Transverse colon (tissue), 4 donors: ENCODE results near the gene EPB41L4B. TPM values are rescaled to one million over a fixed set of nuclear protein-coding genes. Genes with fewer than 3 reads are reported as not detected.
A peak's percentile ranks its signal among the peaks of the same experiment; 100 is the strongest.

Experiments used
- DNase-seq: peaks from one replicate; pipeline ENCODE4 v3.0.0-alpha.2; 2019
- H3K27ac ChIP-seq, 4 donors: fragments of 200-600 bp; sonication (generic); 2 replicates each; pipeline ENCODE4 v1.5.1; 2016 to 2018; ENCODE audit warnings: inconsistent platforms in 4 of 4
- H3K27me3 ChIP-seq: fragments of 200-600 bp; sonication (generic); 2 replicates; pipeline ENCODE4 v1.5.1; 2017; ENCODE audit warnings: inconsistent platforms
- H3K36me3 ChIP-seq, 4 donors: fragments of 200-600 bp; sonication (generic); 2 replicates each; pipeline ENCODE4 v1.5.1; 2017 to 2019; ENCODE audit warnings: inconsistent platforms in 4 of 4
- H3K4me1 ChIP-seq, 4 donors: fragments of 200-600 bp; sonication (generic); 2 replicates each; pipeline ENCODE4 v1.5.1; 2017 to 2020; ENCODE audit warnings: inconsistent platforms in 4 of 4
- H3K4me3 ChIP-seq, 4 donors: fragments of 200-600 bp; sonication (generic); 1 replicate in 1 of 4; 2 replicates in 3 of 4; pipeline versions ENCODE4 v1.5.1 to v1.6.1; 2017 to 2019; ENCODE audit warnings: inconsistent platforms in 4 of 4
- H3K9me3 ChIP-seq, 2 donors: fragments of 200-600 bp; sonication (generic); 2 replicates each; pipeline ENCODE4 v1.5.1; 2017 to 2019; ENCODE audit warnings: inconsistent platforms in 2 of 2
- CTCF ChIP-seq, 5 experiments: fragments of 200-600 bp in 3 of 5; fragments of 450-650 bp in 2 of 5; sonication (generic) in 3 of 5; IDR thresholded peaks; 1 replicate in 2 of 5; 2 replicates in 3 of 5; pipeline ENCODE4 v1.5.1; 2016 to 2017; ENCODE audit warnings: antibody characterized with exemption in 5 of 5, inconsistent platforms in 3 of 5, mild to moderate bottlenecking in 2 of 5, moderate library complexity in 1 of 5
- EP300 ChIP-seq: sonication (generic); formaldehyde crosslinking; IDR thresholded peaks from one replicate; pipeline ENCODE4 v1.6.1; 2017; ENCODE audit warnings: antibody characterized with exemption, low read depth
- POLR2A ChIP-seq: fragments of 450-650 bp; IDR thresholded peaks from one replicate; pipeline ENCODE4 v1.6.1; 2016; ENCODE audit warnings: antibody characterized with exemption, mild to moderate bottlenecking, moderate library complexity
- POLR2AphosphoS5 ChIP-seq, 3 donors: sonication (generic); formaldehyde crosslinking; IDR thresholded peaks; one replicate each; pipeline ENCODE4 v1.6.1; 2016; ENCODE audit warnings: antibody characterized with exemption in 3 of 3
- WGBS, 2 donors: methylation state at CpG; one replicate each; pipeline ENCODE4 v1.1.5; 2018; ENCODE audit warnings: low coverage in 1 of 2; 5-methylcytosine and 5-hydroxymethylcytosine counted together
- in situ Hi-C, 4 donors: fragments of 200-750 bp; cut with MboI; loops; one replicate each; pipeline versions ENCODE4 v1.15.0 to v1.15.1; 2017; ENCODE audit warnings: low sequenced_read_pairs in 3 of 4, low pct_ligation_motif_present in 1 of 4, low pct_unique_long_range_greater_than_20kb in 1 of 4
- intact Hi-C: fragments of 100-400 bp; cut with DNase I; formaldehyde crosslinking; loops from one replicate; pipeline ENCODE4 v1.15.1; 2023; ENCODE audit warnings: low total_unique reads
- total RNA-seq, 4 donors: library from RNA; depleted of rRNA; stranded (reverse); fragments of >200 nt; gene quantifications; one replicate each; pipeline ENCODE4 v1.1.0, GENCODE V29; 2016

Gene EPB41L4B
- total RNA-seq, 4 donors from 2014 or later: 76.8 to 159 (median 110) TPM

DNA sequence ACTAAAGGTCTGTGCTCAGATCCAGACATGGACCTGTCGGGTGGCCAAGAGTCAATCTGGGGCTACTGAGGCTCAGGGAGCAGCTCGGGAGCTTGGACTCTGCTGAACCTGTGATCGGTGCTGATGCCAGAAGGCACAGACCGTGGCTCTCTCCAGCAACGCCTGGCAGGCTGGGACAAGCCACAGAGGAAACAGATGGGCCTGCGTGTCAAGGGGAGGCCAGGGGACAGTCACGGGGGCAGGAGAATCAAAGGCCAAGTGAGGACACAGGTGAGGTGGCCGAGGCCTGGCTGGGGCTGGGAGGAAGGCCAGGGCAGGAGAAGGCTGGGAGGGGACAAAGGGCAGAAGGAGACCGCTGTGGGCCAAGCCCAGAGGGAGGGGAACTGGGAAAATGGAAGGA, 43.4 kb downstream of the EPB41L4B start:
- Histone ChIP-seq H3K4me3 (no peak overlapping the region), H3K4me1 (peaks cover 13 to 44% (median 19%) of the 10 kb centered on the region in 4 donors), H3K9me3 (no peaks in the 10 kb centered on the region), H3K27ac (peak overlapping the region in 3 of 4 donors; percentile 30 to 50 (median 40)), H3K36me3 (no peaks in the 10 kb centered on the region), H3K27me3 (no peaks in the 10 kb centered on the region)
- DNase-seq: peak; percentile 20
- TF ChIP-seq CTCF (IDR thresholded peaks at IDR 0.05) (no peak), POLR2AphosphoS5 (IDR thresholded peaks at IDR 0.05) (no peak), EP300 (no peak), POLR2A (no peak)
- in situ Hi-C loops (no loop called here), intact Hi-C loops (no loop called here)
- 20 to 69% methylated on average over 1 to 9 of the region's 9 CpGs for WGBS, 2 donors

DNA sequence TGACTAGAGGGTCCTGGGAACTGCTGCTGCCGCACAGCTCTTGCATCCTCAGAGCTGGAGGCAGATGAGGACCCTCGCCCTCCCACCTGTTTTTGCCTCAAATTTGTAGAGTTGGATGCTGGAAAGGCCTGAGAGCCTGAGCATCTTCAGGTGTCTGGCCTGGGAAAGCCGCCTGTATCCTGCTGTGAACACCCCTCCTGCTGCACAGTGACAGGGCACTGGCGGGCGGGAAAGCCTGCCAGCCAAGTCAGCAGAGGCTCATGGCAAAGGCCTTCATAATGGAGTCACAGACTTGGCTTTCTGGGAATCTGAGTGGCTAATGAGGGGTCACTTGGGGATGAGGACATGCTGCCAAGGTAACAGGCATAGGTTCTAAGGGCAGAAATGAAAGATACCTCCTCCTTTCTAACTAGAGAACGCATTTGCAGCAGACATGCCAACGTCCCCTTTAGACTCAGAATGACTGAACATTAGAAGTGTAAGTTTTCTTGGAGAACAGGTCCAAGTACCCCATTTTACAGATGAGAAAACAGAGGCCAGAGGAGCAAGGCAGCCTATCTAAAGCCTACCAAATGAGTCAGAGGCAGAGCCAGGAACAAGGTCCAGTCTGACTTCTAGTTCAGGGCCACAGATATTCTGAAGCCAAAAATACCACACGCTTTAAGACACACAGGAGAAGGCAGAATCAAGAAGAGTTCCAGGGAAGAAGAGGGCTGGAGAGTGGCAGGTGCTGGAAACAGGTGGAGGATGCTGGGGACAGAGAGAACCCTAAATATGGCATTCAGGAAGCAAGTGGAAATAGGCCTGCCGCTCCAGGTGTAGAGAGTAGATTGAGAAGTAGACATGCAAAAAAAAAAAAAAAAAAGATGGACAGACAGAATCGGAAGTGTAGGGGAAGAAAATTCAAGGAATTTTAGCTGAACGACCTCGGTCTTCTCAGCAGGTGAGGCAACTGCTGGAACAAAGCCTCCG, 44.1 kb downstream of the EPB41L4B start:
- intact Hi-C loops: no loop called here
- H3K36me3 ChIP-seq: no peaks in the 10 kb centered on the region
- WGBS, 2 donors: 85% methylated on average over 13 of the region's 13 CpGs; no CpG with 5 or more reads in 1 of the 2 donors
- no peaks in the 10 kb centered on the region for H3K27me3 ChIP-seq
- peak overlapping the region; percentile 27 to 50 (median 35) for H3K27ac ChIP-seq
- H3K9me3 ChIP-seq: no peaks in the 10 kb centered on the region
- peaks cover 13 to 44% (median 19%) of the 10 kb centered on the region in 4 donors for H3K4me1 ChIP-seq
- TF ChIP-seq POLR2AphosphoS5 (IDR thresholded peaks at IDR 0.05) (no peak), CTCF (IDR thresholded peaks at IDR 0.05) (no peak), POLR2A (no peak), EP300 (no peak)
- H3K4me3 ChIP-seq: no peak overlapping the region
- no peak for DNase-seq
- in situ Hi-C loops: no loop called here

DNA sequence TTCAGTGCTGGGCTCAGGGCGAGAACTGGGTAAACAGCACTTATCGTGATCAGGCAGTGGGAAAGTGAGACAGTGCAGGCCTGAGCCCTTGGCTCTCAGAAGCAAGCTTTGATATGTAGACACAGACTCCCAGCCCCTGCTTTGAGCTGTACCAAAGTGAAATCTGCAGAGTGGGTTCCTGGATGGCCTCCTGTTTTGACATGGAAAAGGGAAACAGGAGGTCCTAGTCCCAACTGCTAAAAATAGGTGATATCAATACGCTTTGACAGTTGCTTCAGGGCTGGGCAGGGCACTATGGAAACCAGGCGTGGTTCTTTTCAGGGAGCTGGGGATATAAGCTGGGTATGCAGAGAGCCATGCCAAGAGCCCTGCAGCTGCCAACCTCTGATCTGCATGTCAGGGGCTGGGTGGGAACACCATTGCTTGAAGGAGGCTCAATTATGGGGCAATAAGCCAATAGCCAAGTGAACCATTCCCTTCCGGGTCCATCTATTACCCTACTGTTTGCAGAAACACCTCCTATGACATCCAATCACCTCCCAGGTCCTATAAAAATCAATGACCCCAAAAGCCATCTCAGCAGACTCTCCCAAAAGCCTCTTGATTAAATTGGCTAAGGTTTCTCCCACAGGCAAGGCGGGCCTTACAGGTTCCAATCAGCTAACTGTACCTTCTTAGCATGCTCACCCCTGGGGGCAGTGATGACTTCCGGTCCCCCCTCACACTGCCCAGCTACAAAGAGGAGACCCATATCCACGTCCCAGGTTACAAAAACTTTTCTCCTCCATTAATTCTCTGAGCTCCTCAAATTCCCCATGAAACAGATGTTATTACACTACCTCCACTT, 45.8 kb downstream of the EPB41L4B start:
- DNase-seq: peak; percentile 88
- intact Hi-C loops: no loop called here
- H3K9me3 ChIP-seq: no peaks in the 10 kb centered on the region
- peak overlapping the region; percentile 79 to 86 (median 83) for H3K27ac ChIP-seq
- TF ChIP-seq POLR2AphosphoS5 (IDR thresholded peaks at IDR 0.05): peak in 1 of 3 donors; percentile 56
- no peak for TF ChIP-seq EP300
- no peak for TF ChIP-seq POLR2A
- TF ChIP-seq CTCF (IDR thresholded peaks at IDR 0.05): no peak
- in situ Hi-C loops: no loop called here
- no peak overlapping the region for H3K4me3 ChIP-seq
- 38 to 39% methylated on average over 4 to 8 of the region's 8 CpGs for WGBS, 2 donors
- H3K36me3 ChIP-seq: no peaks in the 10 kb centered on the region
- peaks cover 13 to 44% (median 19%) of the 10 kb centered on the region in 4 donors for H3K4me1 ChIP-seq
- H3K27me3 ChIP-seq: no peaks in the 10 kb centered on the region

DNA sequence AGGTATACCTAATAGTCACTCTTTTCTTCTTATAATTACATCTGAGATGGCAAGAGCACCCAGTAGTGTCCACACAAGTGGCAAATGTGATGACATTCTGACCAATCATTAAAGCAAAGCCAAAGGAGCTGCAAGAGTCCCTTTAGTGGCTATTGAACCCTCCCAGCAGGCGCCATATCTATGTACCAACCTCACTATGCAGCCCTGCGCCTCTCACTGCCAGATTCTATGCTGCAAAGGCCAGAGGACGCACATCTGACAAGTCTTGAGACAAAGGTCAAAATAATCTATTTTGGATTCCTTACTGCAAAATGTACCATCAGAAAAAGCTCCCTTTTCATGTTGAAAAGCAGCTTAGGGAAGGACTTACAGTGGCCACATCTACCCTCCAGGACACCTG, 47.0 kb downstream of the EPB41L4B start:
- H3K27me3 ChIP-seq: no peaks in the 10 kb centered on the region
- peak overlapping the region; percentile 79 to 86 (median 83) for H3K27ac ChIP-seq
- H3K4me1 ChIP-seq: peaks cover 13 to 41% (median 19%) of the 10 kb centered on the region in 4 donors
- no peak for DNase-seq
- intact Hi-C loops (no loop called here), in situ Hi-C loops (no loop called here)
- no peak overlapping the region for H3K4me3 ChIP-seq
- WGBS, 2 donors: 78 to 80% methylated on average over 1 to 3 of the region's 3 CpGs
- TF ChIP-seq POLR2AphosphoS5 (IDR thresholded peaks at IDR 0.05) (no peak), EP300 (no peak), CTCF (IDR thresholded peaks at IDR 0.05) (no peak), POLR2A (no peak)
- H3K9me3 ChIP-seq: no peaks in the 10 kb centered on the region
- H3K36me3 ChIP-seq: no peaks in the 10 kb centered on the region
